Adipocyte (in vitro differentiated cells): ENCODE results near the gene ZNF77.
"Not testable (repeated sequence)": the region's sequence is repeated elsewhere in the genome, so short reads cannot be mapped to it uniquely, and the experiment has no call there.

Experiments used
- DNase-seq: peaks from one replicate; pipeline ENCODE4 v3.0.0-alpha.2; 2015; ENCODE audit warnings: low read depth
- H3K27me3 ChIP-seq: replicated peaks from 2 replicates; pipeline ENCODE4 v1.7.0; 2013; ENCODE audit warnings: mild to moderate bottlenecking, low read length, moderate library complexity; ENCODE audit not compliant: control insufficient read depth, insufficient read depth
- H3K36me3 ChIP-seq: 2 replicates; pipeline ENCODE4 v1.7.0; 2013; ENCODE audit warnings: low read length, mild to moderate bottlenecking, moderate library complexity; ENCODE audit not compliant: control insufficient read depth, insufficient read depth, severe bottlenecking
- H3K4me1 ChIP-seq: 2 replicates; pipeline ENCODE4 v1.7.0; 2013; ENCODE audit warnings: mild to moderate bottlenecking, low read length, moderate library complexity; ENCODE audit not compliant: control insufficient read depth, insufficient read depth
- H3K4me3 ChIP-seq: 2 replicates; pipeline ENCODE4 v1.7.0; 2013; ENCODE audit warnings: mild to moderate bottlenecking, low read length, moderate library complexity
- H3K9ac ChIP-seq: 2 replicates; pipeline ENCODE4 v1.7.0; 2013; ENCODE audit warnings: mild to moderate bottlenecking, low read length, moderate library complexity
- H3K9me3 ChIP-seq: 2 replicates; pipeline ENCODE4 v1.7.0; 2013; ENCODE audit warnings: mild to moderate bottlenecking, low read length, moderate library complexity; ENCODE audit not compliant: control insufficient read depth

ZNF77 gene

GRCh38 chr19:2967972-2968371, 23.2 kb upstream of the ZNF77 start:
- DNase-seq: no peak
- no peak overlapping the region for H3K4me3 ChIP-seq
- H3K9ac ChIP-seq: no peak overlapping the region
- H3K36me3 ChIP-seq: no peaks in the 10 kb centered on the region
- no peaks in the 10 kb centered on the region for H3K9me3 ChIP-seq
- H3K27me3 ChIP-seq: no peaks in the 10 kb centered on the region
- peaks cover 38% of the 10 kb centered on the region for H3K4me1 ChIP-seq

GRCh38 chr19:2964874-2965273, 20.1 kb upstream of the ZNF77 start:
- Histone ChIP-seq H3K9me3 (no peaks in the 10 kb centered on the region), H3K4me1 (peaks cover 13% of the 10 kb centered on the region), H3K4me3 (no peak overlapping the region), H3K36me3 (no peaks in the 10 kb centered on the region), H3K27me3 (no peaks in the 10 kb centered on the region), H3K9ac (no peak overlapping the region)
- no peak for DNase-seq

GRCh38 chr19:2963631-2964030, 18.9 kb upstream of the ZNF77 start:
- not testable (repeated sequence) for H3K4me3 ChIP-seq, H3K9me3 ChIP-seq, H3K27me3 ChIP-seq, DNase-seq, H3K4me1 ChIP-seq, H3K36me3 ChIP-seq, H3K9ac ChIP-seq

- Histone ChIP-seq H3K9me3 (no peaks in the 10 kb centered on the region), H3K4me3 (no peak overlapping the region), H3K4me1 (peaks cover under 1% of the 10 kb centered on the region), H3K36me3 (no peaks in the 10 kb centered on the region), H3K9ac (no peak overlapping the region), H3K27me3 (no peaks in the 10 kb centered on the region)
- no peak for DNase-seq
Observed at GRCh38 chr19:2963122-2963521, 18.4 kb upstream of the ZNF77 start.

- no peaks in the 10 kb centered on the region for H3K27me3 ChIP-seq
- H3K4me1 ChIP-seq: no peaks in the 10 kb centered on the region
- no peaks in the 10 kb centered on the region for H3K9me3 ChIP-seq
- DNase-seq: peak; percentile 90
- no peak overlapping the region for H3K4me3 ChIP-seq
- H3K36me3 ChIP-seq: no peaks in the 10 kb centered on the region
- no peak overlapping the region for H3K9ac ChIP-seq
Observed at GRCh38 chr19:2962018-2962670, 17.4 kb upstream of the ZNF77 start.

- H3K4me1 ChIP-seq: no peaks in the 10 kb centered on the region
- no peaks in the 10 kb centered on the region for H3K36me3 ChIP-seq
- H3K4me3 ChIP-seq: no peak overlapping the region
- DNase-seq: no peak
- H3K9me3 ChIP-seq: no peaks in the 10 kb centered on the region
- no peak overlapping the region for H3K9ac ChIP-seq
- H3K27me3 ChIP-seq: no peaks in the 10 kb centered on the region
Observed at GRCh38 chr19:2960120-2960519, 15.3 kb upstream of the ZNF77 start.

- Histone ChIP-seq H3K36me3 (no peaks in the 10 kb centered on the region), H3K27me3 (no peaks in the 10 kb centered on the region), H3K4me3 (no peak overlapping the region), H3K4me1 (peaks cover 9% of the 10 kb centered on the region), H3K9ac (no peak overlapping the region), H3K9me3 (no peaks in the 10 kb centered on the region)
- no peak for DNase-seq
Observed at GRCh38 chr19:2957160-2957559, 12.4 kb upstream of the ZNF77 start.

- no peaks in the 10 kb centered on the region for H3K9me3 ChIP-seq
Observed at GRCh38 chr19:2952953-2953481, 8.2 kb upstream of the ZNF77 start.

GRCh38 chr19:2950286-2951124, 5.7 kb upstream of the ZNF77 start:
- Histone ChIP-seq H3K4me3 (peak overlapping the region; percentile 92), H3K27me3 (no peaks in the 10 kb centered on the region), H3K4me1 (peaks cover 33% of the 10 kb centered on the region), H3K9me3 (no peaks in the 10 kb centered on the region), H3K9ac (peak overlapping the region; percentile 95), H3K36me3 (no peaks in the 10 kb centered on the region)
- peak; percentile 100 for DNase-seq

More at GRCh38 chr19:2952953-2953481, 8.2 kb upstream of the ZNF77 start:
- peaks cover 18% of the 10 kb centered on the region for H3K4me1 ChIP-seq
- no peaks in the 10 kb centered on the region for H3K27me3 ChIP-seq
- H3K9ac ChIP-seq: peak overlapping the region; percentile 80
- no peaks in the 10 kb centered on the region for H3K36me3 ChIP-seq
- DNase-seq: peak; percentile 33
- H3K4me3 ChIP-seq: peak overlapping the region; percentile 79

GRCh38 chr19:2949939-2950285, 5.1 kb upstream of the ZNF77 start:
- H3K9ac ChIP-seq: peak overlapping the region; percentile 95
- no peaks in the 10 kb centered on the region for H3K9me3 ChIP-seq
- no peak for DNase-seq
- H3K36me3 ChIP-seq: no peaks in the 10 kb centered on the region
- peaks cover 34% of the 10 kb centered on the region for H3K4me1 ChIP-seq
- peak overlapping the region; percentile 92 for H3K4me3 ChIP-seq
- no peaks in the 10 kb centered on the region for H3K27me3 ChIP-seq

GRCh38 chr19:2945575-2946184, 909 bp upstream of the ZNF77 start:
- Histone ChIP-seq H3K4me1 (peaks cover 31% of the 10 kb centered on the region), H3K27me3 (no peaks in the 10 kb centered on the region), H3K36me3 (no peaks in the 10 kb centered on the region), H3K9ac (peak overlapping the region; percentile 92), H3K9me3 (no peaks in the 10 kb centered on the region), H3K4me3 (peak overlapping the region; percentile 92)
- no peak for DNase-seq
